HG03095 (cell line): ENCODE results near the gene SNAPC5.

Source experiments
- ATAC-seq: cut with Tn5 transposase; IDR thresholded peaks from one replicate; pipeline ENCODE4 v1.9.1; 2021; ENCODE audit warnings: moderate library complexity; ENCODE audit not compliant: unreplicated experiment

SNAPC5 gene

DNA sequence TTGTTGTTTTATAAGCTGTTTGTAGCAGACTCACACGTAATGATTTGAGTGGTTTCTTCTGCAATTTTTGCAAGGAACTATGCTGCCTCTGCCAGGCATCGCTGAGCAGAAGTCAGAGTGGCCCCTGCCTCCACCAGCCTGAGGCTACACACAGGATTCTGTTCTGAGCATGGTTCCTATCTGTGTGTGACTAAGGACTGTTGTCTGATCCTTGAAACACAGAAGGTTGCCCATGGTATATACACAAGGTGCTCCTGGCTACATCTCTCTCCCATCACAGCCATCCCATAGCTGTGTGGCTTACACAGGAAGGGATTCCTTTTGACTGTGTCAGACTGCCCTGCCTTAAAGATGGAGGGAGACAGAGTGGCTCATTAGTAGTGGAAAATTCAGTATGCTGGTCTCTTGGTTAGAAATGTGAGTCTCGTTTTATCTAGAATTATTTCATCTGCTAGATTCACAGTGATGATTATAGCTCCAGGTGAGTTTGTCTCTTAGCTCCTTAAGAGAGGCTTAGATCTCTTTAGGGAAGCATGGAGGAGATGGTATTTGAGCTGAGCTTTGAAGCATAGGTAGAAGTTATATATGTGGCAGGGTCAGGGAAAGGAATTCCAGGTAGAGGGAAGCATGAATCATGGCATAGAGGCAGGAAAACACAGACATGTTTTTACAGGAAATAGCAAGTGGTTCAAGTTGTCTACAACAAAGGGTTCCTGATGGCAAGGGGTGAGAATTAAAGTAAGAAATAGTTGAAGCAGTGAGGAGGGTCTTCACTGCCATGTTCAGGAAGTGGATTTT is 37.5 kb downstream of the SNAPC5 start:
- ATAC-seq: no peak

DNA sequence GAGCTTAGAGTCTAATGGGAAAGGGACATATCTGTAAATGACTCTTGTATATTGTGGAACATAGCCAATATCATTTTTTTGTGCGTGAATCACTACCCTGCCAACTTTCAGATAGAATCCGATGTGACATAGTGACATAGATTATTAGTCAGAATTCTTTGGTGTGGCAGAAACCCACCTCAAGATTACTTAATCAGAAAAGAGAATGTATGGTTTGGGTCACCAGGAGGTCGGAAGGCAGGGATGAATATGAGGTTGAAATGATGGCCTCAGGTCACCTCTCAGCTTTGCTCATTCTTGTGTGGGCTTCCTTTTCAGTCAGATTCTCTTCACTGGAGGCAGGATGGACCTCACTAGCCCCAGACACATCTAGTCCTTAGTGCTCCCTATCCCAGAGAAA is 41.4 kb downstream of the SNAPC5 start:
- no peak for ATAC-seq

DNA sequence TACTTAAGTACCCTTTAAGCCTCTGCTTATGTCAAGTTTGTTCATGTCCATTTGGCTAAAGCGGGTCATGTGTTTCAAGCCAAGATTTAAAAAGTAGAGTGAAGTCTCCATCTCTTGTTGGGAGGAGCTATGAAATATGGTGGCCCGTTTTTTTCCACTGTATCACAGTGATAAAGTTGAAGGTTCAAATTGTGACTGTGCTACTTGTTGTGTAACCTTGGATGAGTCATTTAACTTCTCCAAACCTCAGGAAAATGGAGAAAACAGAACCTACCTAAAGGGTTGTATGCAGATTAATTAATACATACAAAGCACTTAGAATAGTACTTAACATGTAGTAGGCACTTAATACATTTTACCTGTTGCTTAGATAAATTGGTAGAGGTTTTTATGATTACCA is 43.4 kb downstream of the SNAPC5 start:
- ATAC-seq: no peak

DNA sequence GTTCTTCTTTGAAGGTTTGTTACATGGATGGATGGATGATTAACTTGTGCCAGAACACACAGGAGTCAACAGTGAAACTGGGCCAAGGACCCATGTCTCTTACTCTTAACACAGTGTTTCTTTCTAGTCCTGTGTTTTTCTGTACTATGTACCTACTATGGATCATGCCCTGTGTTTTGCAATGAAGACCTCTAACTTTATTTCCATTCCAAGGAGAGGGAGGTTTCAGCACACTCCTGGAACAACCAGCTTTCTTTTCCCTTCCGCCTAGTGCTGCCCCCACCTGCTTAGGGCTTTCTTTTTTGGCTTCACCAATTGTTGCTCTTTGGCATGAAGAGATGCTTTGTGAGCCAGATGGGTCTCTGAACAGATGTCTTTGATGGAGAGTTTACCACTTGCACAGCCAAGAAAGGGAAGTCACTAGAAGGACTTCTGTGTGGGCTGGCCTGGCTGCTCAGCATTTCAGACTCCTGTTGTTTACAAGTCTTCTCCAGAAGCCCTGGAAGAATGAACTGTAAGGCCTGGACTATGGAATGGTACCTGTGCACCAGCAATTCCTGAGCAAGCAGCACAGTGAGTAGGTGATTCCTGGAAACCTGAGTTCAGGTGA is 44.5 kb downstream of the SNAPC5 start:
- ATAC-seq: no peak

DNA sequence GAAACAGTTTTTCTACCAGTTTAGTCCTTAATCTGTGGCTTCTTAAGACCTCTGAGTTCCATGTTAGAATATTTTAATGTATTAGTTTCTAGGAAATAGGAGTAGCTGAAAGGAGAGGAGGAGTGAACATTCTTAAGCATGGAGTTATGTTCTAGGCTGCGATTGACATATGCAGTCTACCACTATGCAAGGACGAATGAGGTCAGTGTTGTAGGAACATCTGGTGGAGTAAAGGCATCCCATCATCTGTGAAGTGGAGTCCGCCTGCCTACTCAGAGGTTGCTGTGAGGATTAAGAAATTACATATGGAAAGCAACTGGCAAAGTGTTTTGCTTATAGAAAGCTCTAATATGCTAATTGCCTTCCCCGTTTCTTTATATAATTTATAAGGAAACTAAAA is 45.1 kb downstream of the SNAPC5 start:
- no peak for ATAC-seq
